GM12878 (cell line): Measurements from ENCODE around the gene DCC. TPM values are rescaled to one million over a fixed set of nuclear protein-coding genes. Genes with fewer than 3 reads are reported as not detected.

ENCODE experiments used
- HCFC1 ChIP-seq: fragments of 150-350 bp; IDR thresholded peaks from 2 replicates; pipeline ENCODE4 v1.6.1; 2014; ENCODE audit warnings: low read length
- NR2F1 ChIP-seq: fragments of 450-650 bp; conservative IDR thresholded peaks from 2 replicates; pipeline ENCODE4 v1.6.1; 2017; ENCODE audit warnings: mild to moderate bottlenecking
- RELA ChIP-seq: fragments of 450-650 bp; IDR thresholded peaks from 2 replicates; pipeline ENCODE4 v1.8.0; 2014; ENCODE audit warnings: borderline replicate concordance; ENCODE audit not compliant: partially characterized antibody
- SMARCA5 ChIP-seq: fragments of 450-650 bp; IDR thresholded peaks from 2 replicates; pipeline ENCODE4 v1.6.1; 2017; ENCODE audit warnings: mild to moderate bottlenecking
- SUPT20H ChIP-seq: IDR thresholded peaks from 2 replicates; pipeline ENCODE4 v1.6.1; 2011; ENCODE audit warnings: low read depth, mild to moderate bottlenecking, low read length, moderate library complexity, borderline replicate concordance; ENCODE audit not compliant: control insufficient read depth
- YBX1 ChIP-seq: fragments of 450-650 bp; IDR thresholded peaks from 2 replicates; pipeline ENCODE4 v1.6.1; 2016; ENCODE audit warnings: antibody characterized with exemption
- ZNF207 ChIP-seq: fragments of 450-650 bp; IDR thresholded peaks from 2 replicates; pipeline ENCODE4 v1.6.1; 2014; ENCODE audit warnings: antibody characterized with exemption, mild to moderate bottlenecking, borderline replicate concordance
- polyA plus RNA-seq, 11 experiments: library from polyadenylated mRNA; depleted of rRNA in 4 of 11; unstranded in 6 of 11; stranded (reverse) in 5 of 11; fragments of >200 nt; fragmentation: Nextera tagmentation in 4 of 11; fragmentation: Illumina TruSeq in 1 of 11; extraction: Ambion mirVana in 4 of 11; extraction: Trizol in 1 of 11; gene quantifications; 1 replicate in 1 of 11; 2 replicates in 10 of 11; pipeline versions ENCODE4 v1.2.1 to v1.2.3, GENCODE V29; 2011 to 2016; ENCODE audit warnings: inconsistent platforms in 2 of 11, missing spikeins in 2 of 11, low read depth in 1 of 11
- total RNA-seq, 4 experiments: library from RNA; depleted of rRNA in 3 of 4; stranded (reverse); fragments of >200 nt in 3 of 4; fragmentation: Illumina TruSeq in 1 of 4; extraction: Trizol in 1 of 4; gene quantifications; 2 replicates each; pipeline versions ENCODE4 v1.2.1 to v1.2.3, GENCODE V29; 2013 to 2021
- TF ChIP-seq, protein P1 (sequence below): fragments of 450-650 bp; IDR thresholded peaks from 2 replicates; pipeline ENCODE4 v1.6.1; 2018; ENCODE audit warnings: mild to moderate bottlenecking, low read depth, moderate library complexity; ENCODE audit not compliant: partially characterized antibody
- TF ChIP-seq, protein P2 (sequence below): fragments of 450-650 bp; formaldehyde crosslinking; IDR thresholded peaks from 2 replicates; pipeline ENCODE4 v1.4.0; 2022; ENCODE audit warnings: mild to moderate bottlenecking, moderate library complexity
- TF ChIP-seq, protein P3 (sequence below): fragments of 450-650 bp; IDR thresholded peaks from 2 replicates; pipeline ENCODE4 v1.6.1; 2017; ENCODE audit warnings: mild to moderate bottlenecking

DCC gene
- total and polyA plus RNA-seq, 10 of the 15 experiments (the other 5 are each of a cell fraction or from before 2014, with no cell fraction given): 0.01 TPM; not detected in 9

GRCh38 chr18:52310651-52311050 is 29.3 kb upstream of the DCC start (continued):
- TF ChIP-seq, protein P1, sequence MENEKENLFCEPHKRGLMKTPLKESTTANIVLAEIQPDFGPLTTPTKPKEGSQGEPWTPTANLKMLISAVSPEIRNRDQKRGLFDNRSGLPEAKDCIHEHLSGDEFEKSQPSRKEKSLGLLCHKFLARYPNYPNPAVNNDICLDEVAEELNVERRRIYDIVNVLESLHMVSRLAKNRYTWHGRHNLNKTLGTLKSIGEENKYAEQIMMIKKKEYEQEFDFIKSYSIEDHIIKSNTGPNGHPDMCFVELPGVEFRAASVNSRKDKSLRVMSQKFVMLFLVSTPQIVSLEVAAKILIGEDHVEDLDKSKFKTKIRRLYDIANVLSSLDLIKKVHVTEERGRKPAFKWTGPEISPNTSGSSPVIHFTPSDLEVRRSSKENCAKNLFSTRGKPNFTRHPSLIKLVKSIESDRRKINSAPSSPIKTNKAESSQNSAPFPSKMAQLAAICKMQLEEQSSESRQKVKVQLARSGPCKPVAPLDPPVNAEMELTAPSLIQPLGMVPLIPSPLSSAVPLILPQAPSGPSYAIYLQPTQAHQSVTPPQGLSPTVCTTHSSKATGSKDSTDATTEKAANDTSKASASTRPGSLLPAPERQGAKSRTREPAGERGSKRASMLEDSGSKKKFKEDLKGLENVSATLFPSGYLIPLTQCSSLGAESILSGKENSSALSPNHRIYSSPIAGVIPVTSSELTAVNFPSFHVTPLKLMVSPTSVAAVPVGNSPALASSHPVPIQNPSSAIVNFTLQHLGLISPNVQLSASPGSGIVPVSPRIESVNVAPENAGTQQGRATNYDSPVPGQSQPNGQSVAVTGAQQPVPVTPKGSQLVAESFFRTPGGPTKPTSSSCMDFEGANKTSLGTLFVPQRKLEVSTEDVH: no peak
- no peak for TF ChIP-seq SMARCA5
- TF ChIP-seq RELA: no peak
- TF ChIP-seq, protein P2, sequence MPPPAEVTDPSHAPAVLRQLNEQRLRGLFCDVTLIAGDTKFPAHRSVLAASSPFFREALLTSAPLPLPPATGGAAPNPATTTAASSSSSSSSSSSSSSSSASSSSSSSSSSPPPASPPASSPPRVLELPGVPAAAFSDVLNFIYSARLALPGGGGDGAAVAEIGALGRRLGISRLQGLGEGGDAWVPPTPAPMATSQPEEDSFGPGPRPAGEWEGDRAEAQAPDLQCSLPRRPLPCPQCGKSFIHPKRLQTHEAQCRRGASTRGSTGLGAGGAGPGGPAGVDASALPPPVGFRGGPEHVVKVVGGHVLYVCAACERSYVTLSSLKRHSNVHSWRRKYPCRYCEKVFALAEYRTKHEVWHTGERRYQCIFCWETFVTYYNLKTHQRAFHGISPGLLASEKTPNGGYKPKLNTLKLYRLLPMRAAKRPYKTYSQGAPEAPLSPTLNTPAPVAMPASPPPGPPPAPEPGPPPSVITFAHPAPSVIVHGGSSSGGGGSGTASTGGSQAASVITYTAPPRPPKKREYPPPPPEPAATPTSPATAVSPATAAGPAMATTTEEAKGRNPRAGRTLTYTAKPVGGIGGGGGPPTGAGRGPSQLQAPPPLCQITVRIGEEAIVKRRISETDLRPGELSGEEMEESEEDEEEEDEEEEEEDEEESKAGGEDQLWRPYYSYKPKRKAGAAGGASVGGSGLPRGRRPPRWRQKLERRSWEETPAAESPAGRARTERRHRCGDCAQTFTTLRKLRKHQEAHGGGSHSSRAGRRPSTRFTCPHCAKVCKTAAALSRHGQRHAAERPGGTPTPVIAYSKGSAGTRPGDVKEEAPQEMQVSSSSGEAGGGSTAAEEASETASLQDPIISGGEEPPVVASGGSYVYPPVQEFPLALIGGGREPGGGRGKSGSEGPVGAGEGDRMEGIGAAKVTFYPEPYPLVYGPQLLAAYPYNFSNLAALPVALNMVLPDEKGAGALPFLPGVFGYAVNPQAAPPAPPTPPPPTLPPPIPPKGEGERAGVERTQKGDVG (CRISPR knock-in tag): no peak
- TF ChIP-seq SUPT20H: no peak
- TF ChIP-seq HCFC1: no peak
- no peak for TF ChIP-seq ZNF207
- no peak for TF ChIP-seq NR2F1
- TF ChIP-seq YBX1: no peak
- TF ChIP-seq, protein P3, sequence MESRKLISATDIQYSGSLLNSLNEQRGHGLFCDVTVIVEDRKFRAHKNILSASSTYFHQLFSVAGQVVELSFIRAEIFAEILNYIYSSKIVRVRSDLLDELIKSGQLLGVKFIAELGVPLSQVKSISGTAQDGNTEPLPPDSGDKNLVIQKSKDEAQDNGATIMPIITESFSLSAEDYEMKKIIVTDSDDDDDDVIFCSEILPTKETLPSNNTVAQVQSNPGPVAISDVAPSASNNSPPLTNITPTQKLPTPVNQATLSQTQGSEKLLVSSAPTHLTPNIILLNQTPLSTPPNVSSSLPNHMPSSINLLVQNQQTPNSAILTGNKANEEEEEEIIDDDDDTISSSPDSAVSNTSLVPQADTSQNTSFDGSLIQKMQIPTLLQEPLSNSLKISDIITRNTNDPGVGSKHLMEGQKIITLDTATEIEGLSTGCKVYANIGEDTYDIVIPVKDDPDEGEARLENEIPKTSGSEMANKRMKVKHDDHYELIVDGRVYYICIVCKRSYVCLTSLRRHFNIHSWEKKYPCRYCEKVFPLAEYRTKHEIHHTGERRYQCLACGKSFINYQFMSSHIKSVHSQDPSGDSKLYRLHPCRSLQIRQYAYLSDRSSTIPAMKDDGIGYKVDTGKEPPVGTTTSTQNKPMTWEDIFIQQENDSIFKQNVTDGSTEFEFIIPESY: no peak
